ENCODE data around the gene ACOT9.

- TF ChIP-seq POLR2A (IDR thresholded peaks at IDR 0.05; ENCODE audit: low read length) (no peak), GATA1 (IDR thresholded peaks at IDR 0.05; ENCODE audit: low read depth, low read length) (no peak)
These were observed 81.4 kb downstream of the ACOT9 start for GRCh38 chrX:23661671-23662070.

All from erythroblast (primary cell).